ENCODE measurements around the gene LRIT1.

LRIT1 gene

GRCh38 chr10:84267503-84268126 is 26.3 kb upstream of the LRIT1 start:
- Histone ChIP-seq H3K27me3 (ENCODE audit: control insufficient read depth, insufficient read depth, low read length, poor library complexity, severe bottlenecking) (peaks cover 7% of the 10 kb centered on the region), H3K9me3 (ENCODE audit: control insufficient read depth, low read length) (no peaks in the 10 kb centered on the region), H3K36me3 (ENCODE audit: control insufficient read depth, insufficient read depth, low read length) (no peaks in the 10 kb centered on the region), H3K27ac (ENCODE audit: insufficient read depth, low read depth, low read length, poor library complexity, severe bottlenecking) (no peak overlapping the region), H3K4me1 (ENCODE audit: control insufficient read depth, insufficient read depth, low read length) (no peaks in the 10 kb centered on the region), H3K4me3 (ENCODE audit: insufficient read depth, low read depth, low read length) (no peak overlapping the region)
- 62 to 63% methylated on average over 7 of the region's 7 CpGs for WGBS, 2 experiments

GRCh38 chr10:84265418-84265817 is 24.1 kb upstream of the LRIT1 start:
- no peak overlapping the region for H3K4me3 ChIP-seq (ENCODE audit: insufficient read depth, low read depth, low read length)
- H3K36me3 ChIP-seq (ENCODE audit: control insufficient read depth, insufficient read depth, low read length): no peaks in the 10 kb centered on the region
- H3K9me3 ChIP-seq (ENCODE audit: control insufficient read depth, low read length): no peaks in the 10 kb centered on the region
- peaks cover 7% of the 10 kb centered on the region for H3K27me3 ChIP-seq (ENCODE audit: control insufficient read depth, insufficient read depth, low read length, poor library complexity, severe bottlenecking)
- 92% methylated on average over 4 of the region's 4 CpGs for WGBS, 2 experiments
- no peak overlapping the region for H3K27ac ChIP-seq (ENCODE audit: insufficient read depth, low read depth, low read length, poor library complexity, severe bottlenecking)
- H3K4me1 ChIP-seq (ENCODE audit: control insufficient read depth, insufficient read depth, low read length): no peaks in the 10 kb centered on the region

- 10% methylated on average over 11 of the region's 11 CpGs for WGBS, 2 experiments
- Histone ChIP-seq H3K9me3 (ENCODE audit: control insufficient read depth, low read length) (no peaks in the 10 kb centered on the region), H3K36me3 (ENCODE audit: control insufficient read depth, insufficient read depth, low read length) (no peaks in the 10 kb centered on the region), H3K27ac (ENCODE audit: insufficient read depth, low read depth, low read length, poor library complexity, severe bottlenecking) (no peak overlapping the region), H3K4me3 (ENCODE audit: insufficient read depth, low read depth, low read length) (no peak overlapping the region), H3K4me1 (ENCODE audit: control insufficient read depth, insufficient read depth, low read length) (no peaks in the 10 kb centered on the region), H3K27me3 (ENCODE audit: control insufficient read depth, insufficient read depth, low read length, poor library complexity, severe bottlenecking) (peaks cover 7% of the 10 kb centered on the region)
Measured at GRCh38 chr10:84264611-84265141, 23.3 kb upstream of the LRIT1 start.

- 89 to 90% methylated on average over 5 of the region's 5 CpGs for WGBS, 2 experiments
- H3K27me3 ChIP-seq (ENCODE audit: control insufficient read depth, insufficient read depth, low read length, poor library complexity, severe bottlenecking): peaks cover 7% of the 10 kb centered on the region
- no peaks in the 10 kb centered on the region for H3K4me1 ChIP-seq (ENCODE audit: control insufficient read depth, insufficient read depth, low read length)
- H3K36me3 ChIP-seq (ENCODE audit: control insufficient read depth, insufficient read depth, low read length): no peaks in the 10 kb centered on the region
- no peak overlapping the region for H3K27ac ChIP-seq (ENCODE audit: insufficient read depth, low read depth, low read length, poor library complexity, severe bottlenecking)
- H3K9me3 ChIP-seq (ENCODE audit: control insufficient read depth, low read length): no peaks in the 10 kb centered on the region
- no peak overlapping the region for H3K4me3 ChIP-seq (ENCODE audit: insufficient read depth, low read depth, low read length)
Measured at GRCh38 chr10:84263716-84264115, 22.4 kb upstream of the LRIT1 start.

- no peaks in the 10 kb centered on the region for H3K9me3 ChIP-seq (ENCODE audit: control insufficient read depth, low read length)
- H3K4me3 ChIP-seq (ENCODE audit: insufficient read depth, low read depth, low read length): no peak overlapping the region
- WGBS, 2 experiments: 85 to 90% methylated on average over 13 of the region's 13 CpGs
- H3K27ac ChIP-seq (ENCODE audit: insufficient read depth, low read depth, low read length, poor library complexity, severe bottlenecking): no peak overlapping the region
- peaks cover 7% of the 10 kb centered on the region for H3K27me3 ChIP-seq (ENCODE audit: control insufficient read depth, insufficient read depth, low read length, poor library complexity, severe bottlenecking)
- no peaks in the 10 kb centered on the region for H3K4me1 ChIP-seq (ENCODE audit: control insufficient read depth, insufficient read depth, low read length)
- H3K36me3 ChIP-seq (ENCODE audit: control insufficient read depth, insufficient read depth, low read length): no peaks in the 10 kb centered on the region
Measured at GRCh38 chr10:84262190-84262956, 21.0 kb upstream of the LRIT1 start.

- H3K4me1 ChIP-seq (ENCODE audit: control insufficient read depth, insufficient read depth, low read length): no peaks in the 10 kb centered on the region
- H3K4me3 ChIP-seq (ENCODE audit: insufficient read depth, low read depth, low read length): no peak overlapping the region
- no peaks in the 10 kb centered on the region for H3K9me3 ChIP-seq (ENCODE audit: control insufficient read depth, low read length)
- WGBS, 2 experiments: 82% methylated on average over 7 of the region's 7 CpGs
- no peak overlapping the region for H3K27ac ChIP-seq (ENCODE audit: insufficient read depth, low read depth, low read length, poor library complexity, severe bottlenecking)
- peaks cover 7% of the 10 kb centered on the region for H3K27me3 ChIP-seq (ENCODE audit: control insufficient read depth, insufficient read depth, low read length, poor library complexity, severe bottlenecking)
- no peaks in the 10 kb centered on the region for H3K36me3 ChIP-seq (ENCODE audit: control insufficient read depth, insufficient read depth, low read length)
Measured at GRCh38 chr10:84261236-84261915, 20.0 kb upstream of the LRIT1 start.

GRCh38 chr10:84258034-84258695 is 16.8 kb upstream of the LRIT1 start:
- no peak overlapping the region for H3K27ac ChIP-seq (ENCODE audit: insufficient read depth, low read depth, low read length, poor library complexity, severe bottlenecking)
- 91 to 95% methylated on average over 7 of the region's 7 CpGs for WGBS, 2 experiments
- no peaks in the 10 kb centered on the region for H3K4me1 ChIP-seq (ENCODE audit: control insufficient read depth, insufficient read depth, low read length)
- no peaks in the 10 kb centered on the region for H3K27me3 ChIP-seq (ENCODE audit: control insufficient read depth, insufficient read depth, low read length, poor library complexity, severe bottlenecking)
- no peak overlapping the region for H3K4me3 ChIP-seq (ENCODE audit: insufficient read depth, low read depth, low read length)
- H3K36me3 ChIP-seq (ENCODE audit: control insufficient read depth, insufficient read depth, low read length): no peaks in the 10 kb centered on the region
- no peaks in the 10 kb centered on the region for H3K9me3 ChIP-seq (ENCODE audit: control insufficient read depth, low read length)

GRCh38 chr10:84257343-84258020 is 16.1 kb upstream of the LRIT1 start:
- Histone ChIP-seq H3K27me3 (ENCODE audit: control insufficient read depth, insufficient read depth, low read length, poor library complexity, severe bottlenecking) (no peaks in the 10 kb centered on the region), H3K27ac (ENCODE audit: insufficient read depth, low read depth, low read length, poor library complexity, severe bottlenecking) (no peak overlapping the region), H3K4me1 (ENCODE audit: control insufficient read depth, insufficient read depth, low read length) (no peaks in the 10 kb centered on the region), H3K4me3 (ENCODE audit: insufficient read depth, low read depth, low read length) (no peak overlapping the region), H3K9me3 (ENCODE audit: control insufficient read depth, low read length) (no peaks in the 10 kb centered on the region), H3K36me3 (ENCODE audit: control insufficient read depth, insufficient read depth, low read length) (no peaks in the 10 kb centered on the region)
- 84 to 85% methylated on average over 15 of the region's 15 CpGs for WGBS, 2 experiments

- Histone ChIP-seq H3K4me3 (ENCODE audit: insufficient read depth, low read depth, low read length) (no peak overlapping the region), H3K27ac (ENCODE audit: insufficient read depth, low read depth, low read length, poor library complexity, severe bottlenecking) (no peak overlapping the region), H3K36me3 (ENCODE audit: control insufficient read depth, insufficient read depth, low read length) (no peaks in the 10 kb centered on the region), H3K9me3 (ENCODE audit: control insufficient read depth, low read length) (no peaks in the 10 kb centered on the region), H3K27me3 (ENCODE audit: control insufficient read depth, insufficient read depth, low read length, poor library complexity, severe bottlenecking) (no peaks in the 10 kb centered on the region), H3K4me1 (ENCODE audit: control insufficient read depth, insufficient read depth, low read length) (no peaks in the 10 kb centered on the region)
- WGBS, 2 experiments: 62% methylated on average over 35 of the region's 35 CpGs
Measured at GRCh38 chr10:84256510-84257342, 15.4 kb upstream of the LRIT1 start.
